ENCODE measurements around the gene CDIPT.

CDIPT gene

DNA sequence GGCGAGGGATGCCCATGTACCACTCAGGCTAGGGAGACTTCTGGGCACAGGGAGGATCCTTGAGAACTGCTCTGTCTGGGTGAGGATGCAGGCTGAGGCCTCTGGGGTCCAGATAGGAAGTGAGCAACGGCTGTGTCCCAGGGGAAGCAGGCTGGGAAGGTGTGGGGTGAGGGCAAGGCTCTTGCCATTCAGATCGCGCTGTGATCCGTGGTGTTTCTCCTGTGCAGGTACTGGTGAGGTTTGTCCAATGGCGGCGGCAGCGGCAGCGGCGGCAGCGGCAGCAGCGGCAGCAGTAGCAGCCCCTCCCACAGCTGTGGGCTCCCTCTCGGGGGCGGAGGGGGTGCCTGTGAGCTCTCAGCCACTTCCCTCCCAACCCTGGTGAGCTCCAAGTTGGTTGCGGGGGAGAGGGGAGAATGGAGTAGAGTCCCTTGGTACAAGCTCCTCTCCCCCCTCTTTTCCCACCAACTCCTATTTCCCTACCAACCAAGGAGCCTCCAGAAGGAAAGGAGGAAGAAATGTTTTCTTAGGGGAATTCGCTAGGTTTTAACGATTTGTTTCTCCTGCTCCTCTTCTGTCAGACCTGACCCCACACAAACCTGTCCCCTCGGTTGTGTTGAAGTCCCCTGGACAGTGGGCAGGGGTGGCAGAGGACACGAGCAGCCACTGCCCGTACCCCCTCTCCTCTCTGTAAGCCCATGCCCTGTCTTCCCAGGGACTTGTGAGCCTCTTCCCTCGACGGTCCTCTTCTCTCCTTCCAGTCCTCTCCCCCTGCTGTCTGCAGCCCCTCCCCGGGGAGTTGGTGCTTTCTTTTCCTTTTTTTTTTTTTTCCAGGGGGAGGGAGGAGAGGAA, 53.0 kb downstream of the CDIPT start:
- DNase-seq (ENCODE audit: low spot score) = no peak

DNA sequence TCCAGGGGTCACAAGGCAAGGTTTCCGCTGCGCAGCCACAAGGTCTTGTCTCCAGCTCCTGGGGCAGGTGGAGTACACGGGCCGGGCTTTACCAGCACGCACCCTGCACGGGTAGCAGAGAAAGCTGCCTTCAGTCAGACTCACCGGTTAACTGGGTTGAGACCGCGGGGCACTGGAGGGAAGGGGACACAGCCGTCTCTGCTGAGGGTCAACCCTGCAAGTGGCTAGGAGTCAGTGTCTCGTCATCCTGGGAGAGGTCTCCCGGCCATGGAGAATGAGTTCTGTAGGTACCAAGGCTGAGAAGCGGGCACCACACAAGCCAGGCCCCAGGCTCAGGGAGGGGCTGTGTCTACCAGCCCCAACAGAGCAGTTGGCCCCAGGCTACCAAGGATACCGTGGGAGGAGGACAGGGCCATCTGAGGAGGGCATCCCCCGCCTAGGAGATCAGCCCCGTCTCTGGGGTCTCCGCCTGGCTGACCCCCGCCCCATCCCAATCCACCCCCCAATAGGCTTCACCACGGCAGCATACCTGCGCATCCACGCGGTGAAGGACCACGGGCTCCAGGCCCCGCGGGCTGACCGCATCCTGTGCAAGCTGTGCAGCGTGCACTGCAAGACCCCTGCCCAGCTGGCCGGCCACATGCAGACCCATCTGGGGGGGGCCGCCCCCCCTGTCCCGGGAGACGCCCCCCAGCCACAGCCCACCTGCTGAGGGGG, 53.8 kb downstream of the CDIPT start:
- no peak for DNase-seq (ENCODE audit: low spot score)

Data from activated CD4-positive, alpha-beta T cell treated with anti-CD3 and anti-CD28 coated beads, Interleukin-2, Interleukin-4, amounts not matched to agents 100 ng/mL and 50 ng/mL, durations not matched to agents 16 hours and 8 hours (primary cell).